ENCODE data around the gene ZNF337.
A peak's percentile ranks its signal among the peaks of the same experiment; 100 is the strongest.
"Not testable (repeated sequence)": the region's sequence is repeated elsewhere in the genome, so short reads cannot be mapped to it uniquely, and the experiment has no call there.

Gene ZNF337

GRCh38 chr20:25644814-25645213 is 51.8 kb downstream of the ZNF337 start:
- no peak for DNase-seq
- intact Hi-C loops (cut with DNase I) = no loop called here

GRCh38 chr20:25643716-25644115 is 52.9 kb downstream of the ZNF337 start:
- intact Hi-C loops (cut with DNase I) = no loop called here

GRCh38 chr20:25637247-25637646 is 59.4 kb downstream of the ZNF337 start:
- no peak for DNase-seq
- intact Hi-C loops (cut with DNase I) = no loop called here

More at GRCh38 chr20:25643716-25644115, 52.9 kb downstream of the ZNF337 start:
- no peak for DNase-seq

- DNase-seq = no peak
- intact Hi-C loops (cut with DNase I) = no loop called here
These were observed 63.5 kb downstream of the ZNF337 start for GRCh38 chr20:25632940-25633790.

- DNase-seq; intact Hi-C loops (cut with DNase I): not testable (repeated sequence)
These were observed 66.0 kb downstream of the ZNF337 start for GRCh38 chr20:25630615-25631014.

GRCh38 chr20:25629816-25630499 is 66.7 kb downstream of the ZNF337 start:
- intact Hi-C loops (cut with DNase I) = loop anchor here (10.0 kb wide), 2 partner anchors 85 to 225 kb away; partner anchors contain the start of gene GINS1
- no peak for DNase-seq

- intact Hi-C loops (cut with DNase I) = loop anchor here (10.0 kb wide), 2 partner anchors 82 to 222 kb away; partner anchors contain the start of gene GINS1
- DNase-seq = no peak
These were observed 69.9 kb downstream of the ZNF337 start for GRCh38 chr20:25626779-25627178.

- intact Hi-C loops (cut with DNase I) = loop anchor here (5.0 to 10.0 kb wide), 4 partner anchors 73 to 243 kb away; partner anchors contain the start of genes GINS1 and ZNF337
These were observed 72.1 kb downstream of the ZNF337 start for GRCh38 chr20:25624500-25624939.

More at GRCh38 chr20:25624500-25624939, 72.1 kb downstream of the ZNF337 start:
- peak in 11 of 42 donors; percentile 38 to 71 (median 58) for DNase-seq
